ENCODE results near the gene MAPKAPK2. TPM values are rescaled to one million over a fixed set of nuclear protein-coding genes. Genes with fewer than 3 reads are reported as not detected.
A peak's percentile ranks its signal among the peaks of the same experiment; 100 is the strongest.
"Not testable (repeated sequence)": the region's sequence is repeated elsewhere in the genome, so short reads cannot be mapped to it uniquely, and the experiment has no call there.

The MAPKAPK2 gene
- total RNA-seq, 1 experiment from 2014 or later, result 96.8 TPM

DNA sequence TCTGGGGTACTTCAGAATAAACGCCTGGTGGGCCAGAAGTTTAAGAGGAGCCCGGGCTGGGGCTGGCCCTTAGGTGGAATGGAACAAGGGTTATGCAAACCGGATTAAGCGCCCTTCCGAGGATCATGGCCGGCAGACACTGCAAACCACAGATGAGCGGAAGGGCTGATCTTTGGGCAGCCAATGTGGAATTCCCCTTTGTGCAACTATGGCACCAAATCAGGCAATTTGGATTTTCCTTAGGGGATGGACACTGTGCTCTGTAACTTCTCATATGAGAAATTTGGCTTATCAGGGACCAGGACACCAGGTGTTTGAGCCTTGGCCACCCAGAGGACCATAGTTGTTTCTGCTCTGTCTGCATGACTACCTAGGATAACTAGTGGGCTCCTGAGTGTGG, 93.3 kb downstream of the MAPKAPK2 start:
- no TSS peak for BruUV-seq (replicated peaks)
- intact Hi-C loops (cut with micrococcal nuclease; ENCODE audit: unreplicated experiment), result no loop called here
- Histone ChIP-seq H3K9me3 (no peaks in the 10 kb centered on the region), H3K4me3 (ENCODE audit: low read depth, low read length) (no peak overlapping the region), H3K36me3 (ENCODE audit: control insufficient read depth, insufficient read depth, low read length) (no peaks in the 10 kb centered on the region), H3K27me3 (replicated peaks; ENCODE audit: control insufficient read depth, insufficient read depth, low read length) (no peaks in the 10 kb centered on the region), H3K4me1 (peaks cover 51% of the 10 kb centered on the region)
- no peaks in the 10 kb centered on the region for H3K36me3 Mint-ChIP-seq (ENCODE audit: insufficient read depth, unreplicated experiment)
- H3K27ac Mint-ChIP-seq (ENCODE audit: unreplicated experiment), result no peak overlapping the region
- no peak overlapping the region for H3K4me3 Mint-ChIP-seq (ENCODE audit: unreplicated experiment)
- POLR2A ChIA-PET, result no interaction called here
- CTCF ChIA-PET, result no interaction called here
- TF ChIP-seq, protein P1, sequence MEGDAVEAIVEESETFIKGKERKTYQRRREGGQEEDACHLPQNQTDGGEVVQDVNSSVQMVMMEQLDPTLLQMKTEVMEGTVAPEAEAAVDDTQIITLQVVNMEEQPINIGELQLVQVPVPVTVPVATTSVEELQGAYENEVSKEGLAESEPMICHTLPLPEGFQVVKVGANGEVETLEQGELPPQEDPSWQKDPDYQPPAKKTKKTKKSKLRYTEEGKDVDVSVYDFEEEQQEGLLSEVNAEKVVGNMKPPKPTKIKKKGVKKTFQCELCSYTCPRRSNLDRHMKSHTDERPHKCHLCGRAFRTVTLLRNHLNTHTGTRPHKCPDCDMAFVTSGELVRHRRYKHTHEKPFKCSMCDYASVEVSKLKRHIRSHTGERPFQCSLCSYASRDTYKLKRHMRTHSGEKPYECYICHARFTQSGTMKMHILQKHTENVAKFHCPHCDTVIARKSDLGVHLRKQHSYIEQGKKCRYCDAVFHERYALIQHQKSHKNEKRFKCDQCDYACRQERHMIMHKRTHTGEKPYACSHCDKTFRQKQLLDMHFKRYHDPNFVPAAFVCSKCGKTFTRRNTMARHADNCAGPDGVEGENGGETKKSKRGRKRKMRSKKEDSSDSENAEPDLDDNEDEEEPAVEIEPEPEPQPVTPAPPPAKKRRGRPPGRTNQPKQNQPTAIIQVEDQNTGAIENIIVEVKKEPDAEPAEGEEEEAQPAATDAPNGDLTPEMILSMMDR (IDR thresholded peaks at IDR 0.05; ENCODE audit: insufficient read depth in 1 of 2, low read depth in 1 of 2, low read length in 1 of 2, severe bottlenecking in 1 of 2, unreplicated experiment in 1 of 2), result no peak
- H3K27me3 Mint-ChIP-seq (ENCODE audit: insufficient read depth, unreplicated experiment), result no peaks in the 10 kb centered on the region
- no peak for DNase-seq
- H3K4me1 Mint-ChIP-seq (ENCODE audit: low read depth, unreplicated experiment), result peaks cover 7% of the 10 kb centered on the region
- no peaks in the 10 kb centered on the region for H3K9me3 Mint-ChIP-seq (ENCODE audit: unreplicated experiment)

DNA sequence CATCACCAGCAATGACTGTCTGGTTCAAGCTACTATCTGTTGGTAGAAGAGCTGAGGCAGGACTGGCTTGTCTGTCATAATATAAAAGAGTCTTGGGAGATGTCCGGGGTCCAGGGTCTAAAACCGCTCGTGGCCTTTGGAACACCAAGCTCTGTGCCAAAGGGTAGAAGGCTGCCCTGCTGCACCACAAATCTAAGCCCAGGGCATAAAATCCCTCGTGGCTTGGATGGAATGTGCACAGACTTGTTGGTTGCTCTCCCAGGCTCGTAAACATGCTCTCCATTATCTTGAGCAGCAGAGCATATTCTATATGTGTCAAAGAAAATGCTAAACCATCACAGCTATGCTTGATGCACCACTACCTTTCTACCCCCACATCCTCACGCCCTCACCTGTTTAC, 94.2 kb downstream of the MAPKAPK2 start:
- H3K4me1 Mint-ChIP-seq (ENCODE audit: low read depth, unreplicated experiment); H3K9me3 Mint-ChIP-seq (ENCODE audit: unreplicated experiment); POLR2A ChIA-PET; H3K9me3 ChIP-seq; H3K36me3 Mint-ChIP-seq (ENCODE audit: insufficient read depth, unreplicated experiment); H3K36me3 ChIP-seq (ENCODE audit: control insufficient read depth, insufficient read depth, low read length); H3K27ac Mint-ChIP-seq (ENCODE audit: unreplicated experiment); CTCF ChIA-PET; H3K27me3 ChIP-seq (replicated peaks; ENCODE audit: control insufficient read depth, insufficient read depth, low read length); H3K27me3 Mint-ChIP-seq (ENCODE audit: insufficient read depth, unreplicated experiment); H3K4me3 Mint-ChIP-seq (ENCODE audit: unreplicated experiment); intact Hi-C loops (cut with micrococcal nuclease; ENCODE audit: unreplicated experiment); H3K4me3 ChIP-seq (ENCODE audit: low read depth, low read length); BruUV-seq (replicated peaks): not testable (repeated sequence)
- H3K4me1 ChIP-seq, result peaks cover 43% of the 10 kb centered on the region
- DNase-seq, result peak; percentile 44 to 63

DNA sequence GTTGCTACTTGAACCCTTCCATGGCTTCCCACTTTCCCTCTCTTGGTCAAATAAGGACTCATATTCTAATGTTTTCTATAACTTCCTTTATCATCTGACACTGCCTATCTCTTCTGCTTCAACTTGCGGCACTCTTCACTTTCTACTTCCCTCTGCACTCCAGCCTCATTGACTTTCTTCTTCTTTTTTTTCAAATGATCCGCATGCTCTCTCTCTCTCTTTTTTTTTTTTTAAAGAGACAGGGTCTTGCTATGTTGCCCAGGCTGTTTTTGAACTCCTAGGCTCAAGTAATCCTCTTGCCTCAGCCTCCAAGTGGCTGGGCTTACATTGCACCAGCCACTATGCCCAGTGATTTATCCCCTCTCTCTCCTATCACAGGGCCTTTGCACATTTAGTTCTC, 94.9 kb downstream of the MAPKAPK2 start:
- Histone ChIP-seq H3K36me3 (ENCODE audit: control insufficient read depth, insufficient read depth, low read length) (no peaks in the 10 kb centered on the region), H3K4me3 (ENCODE audit: low read depth, low read length) (no peak overlapping the region), H3K4me1 (peaks cover 35% of the 10 kb centered on the region), H3K9me3 (no peaks in the 10 kb centered on the region), H3K27me3 (replicated peaks; ENCODE audit: control insufficient read depth, insufficient read depth, low read length) (no peaks in the 10 kb centered on the region)
- Mint-ChIP-seq H3K36me3 (ENCODE audit: insufficient read depth, unreplicated experiment) (no peaks in the 10 kb centered on the region), H3K4me3 (ENCODE audit: unreplicated experiment) (no peak overlapping the region), H3K27me3 (ENCODE audit: insufficient read depth, unreplicated experiment) (no peaks in the 10 kb centered on the region), H3K9me3 (ENCODE audit: unreplicated experiment) (no peaks in the 10 kb centered on the region), H3K27ac (ENCODE audit: unreplicated experiment) (no peak overlapping the region), H3K4me1 (ENCODE audit: low read depth, unreplicated experiment) (peaks cover 7% of the 10 kb centered on the region)
- DNase-seq, result no peak
- ChIA-PET CTCF (no interaction called here), POLR2A (no interaction called here)
- BruUV-seq (replicated peaks), result no TSS peak
- intact Hi-C loops (cut with micrococcal nuclease; ENCODE audit: unreplicated experiment), result no loop called here
- TF ChIP-seq, protein P1 (IDR thresholded peaks at IDR 0.05; ENCODE audit: insufficient read depth in 1 of 2, low read depth in 1 of 2, low read length in 1 of 2, severe bottlenecking in 1 of 2, unreplicated experiment in 1 of 2), result no peak

DNA sequence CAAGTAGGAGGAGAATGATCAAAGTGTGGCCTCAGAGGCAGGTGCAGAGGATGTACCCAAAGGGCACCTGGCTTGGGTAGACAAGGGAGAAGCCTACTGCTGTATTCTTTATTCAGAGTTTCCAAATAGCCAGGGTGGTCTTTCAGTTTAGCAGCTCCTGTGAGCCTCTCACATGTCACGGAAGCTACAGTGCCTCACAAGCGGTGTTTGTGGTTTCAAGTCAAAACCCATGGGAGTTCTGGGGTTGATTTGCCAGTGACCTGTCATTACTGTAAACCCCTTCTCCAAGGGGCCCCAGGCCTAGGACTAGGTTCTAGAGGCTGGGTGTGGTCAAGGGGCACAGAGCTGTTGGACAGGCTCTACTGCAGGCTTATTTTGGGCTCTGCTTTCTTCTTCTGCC, 97.7 kb downstream of the MAPKAPK2 start:
- H3K4me3 Mint-ChIP-seq (ENCODE audit: unreplicated experiment), result no peak overlapping the region
- peaks cover 7% of the 10 kb centered on the region for H3K4me1 Mint-ChIP-seq (ENCODE audit: low read depth, unreplicated experiment)
- POLR2A ChIA-PET, result no interaction called here

More for the DNA sequence above, 97.7 kb downstream of the MAPKAPK2 start:
- CTCF ChIA-PET, result no interaction called here
- Histone ChIP-seq H3K4me1 (peaks cover 16% of the 10 kb centered on the region), H3K9me3 (no peaks in the 10 kb centered on the region), H3K27me3 (replicated peaks; ENCODE audit: control insufficient read depth, insufficient read depth, low read length) (no peaks in the 10 kb centered on the region), H3K36me3 (ENCODE audit: control insufficient read depth, insufficient read depth, low read length) (no peaks in the 10 kb centered on the region), H3K4me3 (ENCODE audit: low read depth, low read length) (no peak overlapping the region)
- Mint-ChIP-seq H3K27me3 (ENCODE audit: insufficient read depth, unreplicated experiment) (no peaks in the 10 kb centered on the region), H3K36me3 (ENCODE audit: insufficient read depth, unreplicated experiment) (no peaks in the 10 kb centered on the region), H3K9me3 (ENCODE audit: unreplicated experiment) (no peaks in the 10 kb centered on the region), H3K27ac (ENCODE audit: unreplicated experiment) (no peak overlapping the region)
- no TSS peak for BruUV-seq (replicated peaks)
- intact Hi-C loops (cut with micrococcal nuclease; ENCODE audit: unreplicated experiment), result no loop called here
- DNase-seq, result no peak
- TF ChIP-seq, protein P1 (IDR thresholded peaks at IDR 0.05; ENCODE audit: insufficient read depth in 1 of 2, low read depth in 1 of 2, low read length in 1 of 2, severe bottlenecking in 1 of 2, unreplicated experiment in 1 of 2), result no peak
